HepG2 (cell line): ENCODE data around the gene MINDY1. TPM values are rescaled to one million over a fixed set of nuclear protein-coding genes. Genes with fewer than 3 reads are reported as not detected.

Experiments
- ATF1 ChIP-seq: IDR thresholded peaks from 2 replicates; pipeline ENCODE4 v1.6.1; 2016; ENCODE audit warnings: mild to moderate bottlenecking, control low read depth
- BORCS8-MEF2B ChIP-seq: sonication (generic); formaldehyde crosslinking; IDR thresholded peaks from 2 replicates; pipeline ENCODE4 v1.8.0; 2022; ENCODE audit warnings: mild to moderate bottlenecking, missing genetic modification reagents
- HNRNPL ChIP-seq: fragments of 200-400 bp; formaldehyde crosslinking; IDR thresholded peaks from 2 replicates; pipeline ENCODE4 v1.6.1; 2017; ENCODE audit warnings: mild to moderate bottlenecking, low read depth, low read length
- SMC3 ChIP-seq: IDR thresholded peaks from 2 replicates; pipeline ENCODE4 v1.6.1; 2011; ENCODE audit warnings: low read length, improper control_type of control experiment
- ZNF205 ChIP-seq: IDR thresholded peaks from 2 replicates; pipeline ENCODE4 v1.6.1; 2018; ENCODE audit warnings: missing biosample characterization, missing genetic modification reagents
- ZNF335 ChIP-seq: sonication (generic); formaldehyde crosslinking; IDR thresholded peaks from 2 replicates; pipeline ENCODE4 v1.4.0; 2020; ENCODE audit warnings: missing genetic modification reagents
- ZNF350 ChIP-seq: sonication (generic); formaldehyde crosslinking; IDR thresholded peaks from 2 replicates; pipeline ENCODE4 v1.4.0; 2020; ENCODE audit warnings: mild to moderate bottlenecking, low read depth, missing genetic modification reagents, borderline replicate concordance
- ZNF383 ChIP-seq: sonication (generic); formaldehyde crosslinking; IDR thresholded peaks from 2 replicates; pipeline ENCODE4 v1.4.0; 2020; ENCODE audit warnings: missing genetic modification reagents, mild to moderate bottlenecking, borderline replicate concordance
- ZNF430 ChIP-seq: sonication (generic); formaldehyde crosslinking; IDR thresholded peaks from 2 replicates; pipeline ENCODE4 v1.9.0; 2021; ENCODE audit warnings: mild to moderate bottlenecking, missing genetic modification reagents
- ZNF563 ChIP-seq: sonication (generic); formaldehyde crosslinking; IDR thresholded peaks from 2 replicates; pipeline ENCODE4 v1.8.0; 2022; ENCODE audit warnings: mild to moderate bottlenecking, moderate library complexity, missing genetic modification reagents
- ZNF737 ChIP-seq: sonication (generic); formaldehyde crosslinking; IDR thresholded peaks from 2 replicates; pipeline ENCODE4 v1.5.0; 2020; ENCODE audit warnings: missing genetic modification reagents, mild to moderate bottlenecking, borderline replicate concordance
- ZSCAN29 ChIP-seq: sonication (generic); formaldehyde crosslinking; conservative IDR thresholded peaks from 2 replicates; pipeline ENCODE4 v1.4.0; 2020; ENCODE audit warnings: mild to moderate bottlenecking, missing genetic modification reagents
- polyA plus RNA-seq, 8 experiments: library from polyadenylated mRNA; depleted of rRNA in 3 of 8; stranded (reverse) in 7 of 8; unstranded in 1 of 8; fragments of >200 nt; fragmentation: Illumina TruSeq in 4 of 8; extraction: Trizol in 4 of 8; gene quantifications; 2 replicates each; pipeline versions ENCODE4 v1.2.1 to v1.2.3, GENCODE V29; 2011 to 2016; ENCODE audit warnings: low read depth in 4 of 8, missing spikeins in 1 of 8, mixed read lengths in 1 of 8; ENCODE audit not compliant: insufficient read depth in 1 of 8
- total RNA-seq, 5 experiments: library from RNA; depleted of rRNA; stranded (reverse); fragments of >200 nt; fragmentation: Illumina TruSeq; extraction: Trizol; gene quantifications; 2 replicates each; pipeline ENCODE4 v1.2.3, GENCODE V29; 2016; ENCODE audit warnings: low read depth in 1 of 5
- TF ChIP-seq, protein P1 (sequence below): sonication (generic); formaldehyde crosslinking; IDR thresholded peaks from 2 replicates; pipeline ENCODE4 v1.4.0; 2020; ENCODE audit warnings: mild to moderate bottlenecking, missing genetic modification reagents, borderline replicate concordance
- TF ChIP-seq, protein P2 (sequence below), 2 experiments: sonication (generic) in 1 of 2; formaldehyde crosslinking in 1 of 2; IDR thresholded peaks; 2 replicates each; pipeline versions ENCODE4 v1.4.0 to v1.6.1; 2018 to 2020; ENCODE audit warnings: missing genetic modification reagents in 2 of 2, borderline replicate concordance in 1 of 2, low read depth in 1 of 2, mild to moderate bottlenecking in 1 of 2, missing biosample characterization in 1 of 2
- TF ChIP-seq, protein P3 (sequence below): sonication (generic); formaldehyde crosslinking; IDR thresholded peaks from 2 replicates; pipeline ENCODE4 v1.4.0; 2020; ENCODE audit warnings: missing genetic modification reagents
- TF ChIP-seq, protein P4 (sequence below): IDR thresholded peaks from 2 replicates; pipeline ENCODE4 v1.6.1; 2016; ENCODE audit warnings: mild to moderate bottlenecking
- TF ChIP-seq, protein P5 (sequence below): sonication (generic); formaldehyde crosslinking; IDR thresholded peaks from 2 replicates; pipeline ENCODE4 v1.5.0; 2020; ENCODE audit warnings: missing genetic modification reagents

Gene MINDY1
- total and polyA plus RNA-seq, 2 of the 13 experiments (the other 11 are each of a cell fraction or from before 2014, with no cell fraction given), result 11.1 to 15.0 TPM

DNA sequence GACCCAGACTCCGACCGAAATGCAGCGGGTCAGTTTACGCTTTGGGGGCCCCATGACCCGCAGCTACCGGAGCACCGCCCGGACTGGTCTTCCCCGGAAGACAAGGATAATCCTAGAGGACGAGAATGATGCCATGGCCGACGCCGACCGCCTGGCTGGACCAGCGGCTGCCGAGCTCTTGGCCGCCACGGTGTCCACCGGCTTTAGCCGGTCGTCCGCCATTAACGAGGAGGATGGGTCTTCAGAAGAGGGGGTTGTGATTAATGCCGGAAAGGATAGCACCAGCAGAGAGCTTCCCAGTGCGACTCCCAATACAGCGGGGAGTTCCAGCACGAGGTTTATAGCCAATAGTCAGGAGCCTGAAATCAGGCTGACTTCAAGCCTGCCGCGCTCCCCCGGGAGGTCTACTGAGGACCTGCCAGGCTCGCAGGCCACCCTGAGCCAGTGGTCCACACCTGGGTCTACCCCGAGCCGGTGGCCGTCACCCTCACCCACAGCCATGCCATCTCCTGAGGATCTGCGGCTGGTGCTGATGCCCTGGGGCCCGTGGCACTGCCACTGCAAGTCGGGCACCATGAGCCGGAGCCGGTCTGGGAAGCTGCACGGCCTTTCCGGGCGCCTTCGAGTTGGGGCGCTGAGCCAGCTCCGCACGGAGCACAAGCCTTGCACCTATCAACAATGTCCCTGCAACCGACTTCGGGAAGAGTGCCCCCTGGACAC is 41.4 kb upstream of the MINDY1 start (continued):
- TF ChIP-seq, protein P1, sequence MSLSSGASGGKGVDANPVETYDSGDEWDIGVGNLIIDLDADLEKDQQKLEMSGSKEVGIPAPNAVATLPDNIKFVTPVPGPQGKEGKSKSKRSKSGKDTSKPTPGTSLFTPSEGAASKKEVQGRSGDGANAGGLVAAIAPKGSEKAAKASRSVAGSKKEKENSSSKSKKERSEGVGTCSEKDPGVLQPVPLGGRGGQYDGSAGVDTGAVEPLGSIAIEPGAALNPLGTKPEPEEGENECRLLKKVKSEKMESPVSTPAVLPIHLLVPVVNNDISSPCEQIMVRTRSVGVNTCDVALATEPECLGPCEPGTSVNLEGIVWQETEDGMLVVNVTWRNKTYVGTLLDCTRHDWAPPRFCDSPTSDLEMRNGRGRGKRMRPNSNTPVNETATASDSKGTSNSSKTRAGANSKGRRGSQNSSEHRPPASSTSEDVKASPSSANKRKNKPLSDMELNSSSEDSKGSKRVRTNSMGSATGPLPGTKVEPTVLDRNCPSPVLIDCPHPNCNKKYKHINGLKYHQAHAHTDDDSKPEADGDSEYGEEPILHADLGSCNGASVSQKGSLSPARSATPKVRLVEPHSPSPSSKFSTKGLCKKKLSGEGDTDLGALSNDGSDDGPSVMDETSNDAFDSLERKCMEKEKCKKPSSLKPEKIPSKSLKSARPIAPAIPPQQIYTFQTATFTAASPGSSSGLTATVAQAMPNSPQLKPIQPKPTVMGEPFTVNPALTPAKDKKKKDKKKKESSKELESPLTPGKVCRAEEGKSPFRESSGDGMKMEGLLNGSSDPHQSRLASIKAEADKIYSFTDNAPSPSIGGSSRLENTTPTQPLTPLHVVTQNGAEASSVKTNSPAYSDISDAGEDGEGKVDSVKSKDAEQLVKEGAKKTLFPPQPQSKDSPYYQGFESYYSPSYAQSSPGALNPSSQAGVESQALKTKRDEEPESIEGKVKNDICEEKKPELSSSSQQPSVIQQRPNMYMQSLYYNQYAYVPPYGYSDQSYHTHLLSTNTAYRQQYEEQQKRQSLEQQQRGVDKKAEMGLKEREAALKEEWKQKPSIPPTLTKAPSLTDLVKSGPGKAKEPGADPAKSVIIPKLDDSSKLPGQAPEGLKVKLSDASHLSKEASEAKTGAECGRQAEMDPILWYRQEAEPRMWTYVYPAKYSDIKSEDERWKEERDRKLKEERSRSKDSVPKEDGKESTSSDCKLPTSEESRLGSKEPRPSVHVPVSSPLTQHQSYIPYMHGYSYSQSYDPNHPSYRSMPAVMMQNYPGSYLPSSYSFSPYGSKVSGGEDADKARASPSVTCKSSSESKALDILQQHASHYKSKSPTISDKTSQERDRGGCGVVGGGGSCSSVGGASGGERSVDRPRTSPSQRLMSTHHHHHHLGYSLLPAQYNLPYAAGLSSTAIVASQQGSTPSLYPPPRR (CRISPR knock-in tag), result 0 out of 2 replicates have a peak, but pooled peaks have one; percentile 28
- TF ChIP-seq, protein P2, sequence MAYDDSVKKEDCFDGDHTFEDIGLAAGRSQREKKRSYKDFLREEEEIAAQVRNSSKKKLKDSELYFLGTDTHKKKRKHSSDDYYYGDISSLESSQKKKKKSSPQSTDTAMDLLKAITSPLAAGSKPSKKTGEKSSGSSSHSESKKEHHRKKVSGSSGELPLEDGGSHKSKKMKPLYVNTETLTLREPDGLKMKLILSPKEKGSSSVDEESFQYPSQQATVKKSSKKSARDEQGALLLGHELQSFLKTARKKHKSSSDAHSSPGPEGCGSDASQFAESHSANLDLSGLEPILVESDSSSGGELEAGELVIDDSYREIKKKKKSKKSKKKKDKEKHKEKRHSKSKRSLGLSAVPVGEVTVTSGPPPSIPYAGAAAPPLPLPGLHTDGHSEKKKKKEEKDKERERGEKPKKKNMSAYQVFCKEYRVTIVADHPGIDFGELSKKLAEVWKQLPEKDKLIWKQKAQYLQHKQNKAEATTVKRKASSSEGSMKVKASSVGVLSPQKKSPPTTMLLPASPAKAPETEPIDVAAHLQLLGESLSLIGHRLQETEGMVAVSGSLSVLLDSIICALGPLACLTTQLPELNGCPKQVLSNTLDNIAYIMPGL (CRISPR knock-in tag; IDR thresholded peaks at IDR 0.05; ENCODE audit: borderline replicate concordance in 1 of 2, low read depth in 1 of 2), result peak; percentile 89 to 93
- TF ChIP-seq ATF1 (CRISPR knock-in tag) (no peak), ZNF350 (CRISPR knock-in tag) (peak; percentile 73; the same call in 1 of the 2 replicates), BORCS8-MEF2B (peak; percentile 81), ZNF563 (0 out of 2 replicates have a peak, but pooled peaks have one; percentile 70), HNRNPL (peak; percentile 89), ZNF430 (CRISPR knock-in tag) (peak; percentile 67; the same call in 1 of the 2 replicates), ZNF383 (CRISPR knock-in tag) (0 out of 2 replicates have a peak, but pooled peaks have one; percentile 52), SMC3 (0 out of 2 replicates have a peak, but pooled peaks have one; percentile 51), ZSCAN29 (peak; percentile 66; the same call in 1 of the 2 replicates), ZNF205 (CRISPR knock-in tag) (no peak), ZNF335 (peak; percentile 89; the same call in 1 of the 2 replicates), ZNF737 (no peak)
- TF ChIP-seq, protein P3, sequence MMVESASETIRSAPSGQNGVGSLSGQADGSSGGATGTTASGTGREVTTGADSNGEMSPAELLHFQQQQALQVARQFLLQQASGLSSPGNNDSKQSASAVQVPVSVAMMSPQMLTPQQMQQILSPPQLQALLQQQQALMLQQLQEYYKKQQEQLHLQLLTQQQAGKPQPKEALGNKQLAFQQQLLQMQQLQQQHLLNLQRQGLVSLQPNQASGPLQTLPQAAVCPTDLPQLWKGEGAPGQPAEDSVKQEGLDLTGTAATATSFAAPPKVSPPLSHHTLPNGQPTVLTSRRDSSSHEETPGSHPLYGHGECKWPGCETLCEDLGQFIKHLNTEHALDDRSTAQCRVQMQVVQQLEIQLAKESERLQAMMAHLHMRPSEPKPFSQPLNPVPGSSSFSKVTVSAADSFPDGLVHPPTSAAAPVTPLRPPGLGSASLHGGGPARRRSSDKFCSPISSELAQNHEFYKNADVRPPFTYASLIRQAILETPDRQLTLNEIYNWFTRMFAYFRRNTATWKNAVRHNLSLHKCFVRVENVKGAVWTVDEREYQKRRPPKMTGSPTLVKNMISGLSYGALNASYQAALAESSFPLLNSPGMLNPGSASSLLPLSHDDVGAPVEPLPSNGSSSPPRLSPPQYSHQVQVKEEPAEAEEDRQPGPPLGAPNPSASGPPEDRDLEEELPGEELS, result no peak
- TF ChIP-seq, protein P4, sequence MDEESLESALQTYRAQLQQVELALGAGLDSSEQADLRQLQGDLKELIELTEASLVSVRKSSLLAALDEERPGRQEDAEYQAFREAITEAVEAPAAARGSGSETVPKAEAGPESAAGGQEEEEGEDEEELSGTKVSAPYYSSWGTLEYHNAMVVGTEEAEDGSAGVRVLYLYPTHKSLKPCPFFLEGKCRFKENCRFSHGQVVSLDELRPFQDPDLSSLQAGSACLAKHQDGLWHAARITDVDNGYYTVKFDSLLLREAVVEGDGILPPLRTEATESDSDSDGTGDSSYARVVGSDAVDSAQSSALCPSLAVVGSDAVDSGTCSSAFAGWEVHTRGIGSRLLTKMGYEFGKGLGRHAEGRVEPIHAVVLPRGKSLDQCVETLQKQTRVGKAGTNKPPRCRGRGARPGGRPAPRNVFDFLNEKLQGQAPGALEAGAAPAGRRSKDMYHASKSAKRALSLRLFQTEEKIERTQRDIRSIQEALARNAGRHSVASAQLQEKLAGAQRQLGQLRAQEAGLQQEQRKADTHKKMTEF (CRISPR knock-in tag), result peak; percentile 27
- TF ChIP-seq, protein P5, sequence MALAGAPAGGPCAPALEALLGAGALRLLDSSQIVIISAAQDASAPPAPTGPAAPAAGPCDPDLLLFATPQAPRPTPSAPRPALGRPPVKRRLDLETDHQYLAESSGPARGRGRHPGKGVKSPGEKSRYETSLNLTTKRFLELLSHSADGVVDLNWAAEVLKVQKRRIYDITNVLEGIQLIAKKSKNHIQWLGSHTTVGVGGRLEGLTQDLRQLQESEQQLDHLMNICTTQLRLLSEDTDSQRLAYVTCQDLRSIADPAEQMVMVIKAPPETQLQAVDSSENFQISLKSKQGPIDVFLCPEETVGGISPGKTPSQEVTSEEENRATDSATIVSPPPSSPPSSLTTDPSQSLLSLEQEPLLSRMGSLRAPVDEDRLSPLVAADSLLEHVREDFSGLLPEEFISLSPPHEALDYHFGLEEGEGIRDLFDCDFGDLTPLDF (CRISPR knock-in tag), result 0 out of 2 replicates have a peak, but pooled peaks have one; percentile 21
